Measurements from ENCODE around the gene GCNT4.

DNA sequence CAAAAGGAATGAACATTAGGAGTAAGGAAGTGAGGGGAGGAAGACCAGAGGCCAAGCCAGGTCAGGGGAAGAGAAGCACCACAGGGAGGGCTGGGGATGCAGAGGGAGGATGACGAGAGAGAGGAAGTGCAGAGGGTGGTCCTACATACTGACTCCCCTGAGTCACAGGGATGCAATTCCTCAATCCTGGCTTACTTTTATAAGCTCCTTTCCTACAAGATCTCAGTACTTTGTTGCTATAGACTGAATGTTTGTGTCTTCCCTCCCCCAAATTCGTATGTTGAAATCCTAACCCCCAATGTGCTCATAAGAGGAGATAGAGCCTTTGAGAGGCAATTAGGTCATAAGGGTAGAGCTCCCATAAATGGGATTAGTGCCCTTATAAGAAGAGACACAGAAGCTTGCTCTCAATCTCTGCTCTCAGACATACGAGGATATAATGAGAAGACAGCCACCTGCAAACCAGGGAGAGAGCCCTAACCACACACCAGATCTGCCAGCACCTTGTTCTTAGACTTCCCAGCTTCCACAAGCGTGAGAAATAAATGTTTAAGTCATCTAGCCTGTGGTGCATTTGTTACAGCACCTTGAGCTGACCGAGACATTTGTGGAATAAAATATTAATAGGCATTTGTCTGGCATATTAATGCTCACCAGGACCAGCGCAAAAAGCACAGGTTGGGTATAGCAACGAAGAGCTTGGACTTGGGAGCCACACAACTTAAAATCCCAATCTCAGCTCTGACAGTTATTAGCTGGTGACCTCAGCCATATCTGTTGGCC lies 33.4 kb downstream of the GCNT4 start:
- TF ChIP-seq CTCF (conservative IDR thresholded peaks at IDR 0.05 in 1 of 2, IDR thresholded peaks at IDR 0.05 in 1 of 2; ENCODE audit: low read depth in 1 of 2, low read length in 2 of 2) (no peak), EZH2 (IDR thresholded peaks at IDR 0.05; ENCODE audit: low read length, missing control alignments) (no peak)
